A673 (cell line): ENCODE measurements around the gene RGS2. TPM values are rescaled to one million over a fixed set of nuclear protein-coding genes. Genes with fewer than 3 reads are reported as not detected.

Source experiments
- BruUV-seq: library from RNA; stranded (reverse); fragments of 400-500 nt; replicated peaks from 2 replicates; lab custom pipeline; 2021; lab: Mats Ljungman, UMichigan
- CTCF ChIA-PET: fragments of 300-600 bp; sonication (Branson Sonifier 250); formaldehyde crosslinking; loops from one replicate; lab custom pipeline; 2022; ENCODE audit warnings: antibody characterized with exemption; lab: Charles Lee
- POLR2A ChIA-PET: fragments of 300-600 bp; sonication (Branson Sonifier 250); formaldehyde crosslinking; loops from one replicate; lab custom pipeline; 2022; ENCODE audit warnings: antibody characterized with exemption; ENCODE audit not compliant: low non-redundant PET; lab: Charles Lee
- DNase-seq: peaks from one replicate; pipeline ENCODE4 v3.0.0-alpha.2; 2015; ENCODE audit warnings: low spot score
- H3K27ac ChIP-seq: fragments of 200-600 bp; sonication (generic); 2 replicates; pipeline ENCODE4 v1.5.1; 2016; ENCODE audit warnings: mixed run types, low read depth, mild to moderate bottlenecking, mixed read lengths, antibody characterized with exemption, low read length; ENCODE audit not compliant: poor library complexity, severe bottlenecking
- H3K27me3 ChIP-seq: fragments of 200-600 bp; sonication (generic); replicated peaks from 2 replicates; pipeline ENCODE4 v1.6.1; 2017; ENCODE audit warnings: mixed run types, low read depth, mild to moderate bottlenecking, mixed read lengths, antibody characterized with exemption, low read length; ENCODE audit not compliant: insufficient read depth, poor library complexity
- H3K36me3 ChIP-seq: fragments of 200-600 bp; sonication (generic); 2 replicates; pipeline ENCODE4 v1.6.1; 2016; ENCODE audit warnings: mixed run types, mild to moderate bottlenecking, mixed read lengths, antibody characterized with exemption, low read length; ENCODE audit not compliant: insufficient read depth, poor library complexity, severe bottlenecking
- H3K4me1 ChIP-seq: fragments of 200-600 bp; sonication (generic); 2 replicates; pipeline ENCODE4 v1.6.1; 2017; ENCODE audit warnings: mixed run types, mild to moderate bottlenecking, mixed read lengths, antibody characterized with exemption, low read length; ENCODE audit not compliant: insufficient read depth, poor library complexity, severe bottlenecking
- H3K4me3 ChIP-seq: fragments of 200-600 bp; sonication (generic); 2 replicates; pipeline ENCODE4 v1.5.1; 2016; ENCODE audit warnings: low read depth, mixed run types, mild to moderate bottlenecking, mixed read lengths, low read length; ENCODE audit not compliant: poor library complexity, severe bottlenecking
- H3K9me3 ChIP-seq: fragments of 200-600 bp; sonication (generic); 2 replicates; pipeline ENCODE4 v1.6.1; 2016; ENCODE audit warnings: mixed run types, low read depth, mild to moderate bottlenecking, mixed read lengths, antibody characterized with exemption, low read length; ENCODE audit not compliant: poor library complexity, severe bottlenecking
- CTCF ChIP-seq: fragments of 300-800, 200-600 bp; sonication (generic); conservative IDR thresholded peaks from 2 replicates; pipeline ENCODE4 v1.5.1; 2017; ENCODE audit warnings: low read depth, mild to moderate bottlenecking, antibody characterized with exemption, low read length, moderate library complexity, mixed read lengths
- EZH2 ChIP-seq: fragments of 200-600 bp; sonication (generic); IDR thresholded peaks from 2 replicates; pipeline ENCODE4 v1.6.1; 2017; ENCODE audit warnings: borderline replicate concordance, low read depth, mild to moderate bottlenecking, mixed read lengths, antibody characterized with exemption, low read length; ENCODE audit not compliant: poor library complexity, severe bottlenecking
- intact Hi-C: fragments of 100-400 bp; cut with micrococcal nuclease; formaldehyde crosslinking; loops from one replicate; pipeline ENCODE4 v1.10.0; 2022; ENCODE audit not compliant: unreplicated experiment
- total RNA-seq: library from RNA; stranded (reverse); gene quantifications from 2 replicates; pipeline ENCODE4 v1.2.3, GENCODE V29; 2021

The RGS2 gene
- total RNA-seq, 1 experiment from 2014 or later: 24.7 TPM

GRCh38 chr1:192805832-192806323, 3.0 kb upstream of the RGS2 start:
- Histone ChIP-seq H3K4me1 (peaks cover 16% of the 10 kb centered on the region), H3K4me3 (no peak overlapping the region), H3K27ac (no peak overlapping the region), H3K36me3 (peaks cover 3% of the 10 kb centered on the region), H3K9me3 (no peaks in the 10 kb centered on the region), H3K27me3 (no peaks in the 10 kb centered on the region)
- CTCF ChIA-PET: no interaction called here
- DNase-seq: peak; percentile 85
- TF ChIP-seq EZH2 (no peak), CTCF (peak; percentile 74)
- BruUV-seq: no TSS peak
- intact Hi-C loops: loop anchor here (5.0 kb wide), 5 partner anchors 46 to 329 kb away; partner anchors contain the start of gene CDC73
- POLR2A ChIA-PET: no interaction called here

GRCh38 chr1:192807211-192808162, 1.4 kb upstream of the RGS2 start:
- POLR2A ChIA-PET: interaction anchor here (0.6 kb wide), 1 partner anchor 156 kb away, joined by 3 read pairs; no protein-coding TSS in a partner anchor
- CTCF ChIA-PET: interaction anchor here (0.5 to 2.6 kb wide), 4 partner anchors 60 to 334 kb away, joined by 4 to 13 read pairs (median 6); no protein-coding TSS in a partner anchor
- no TSS peak for BruUV-seq
- Histone ChIP-seq H3K4me1 (peaks cover 16% of the 10 kb centered on the region), H3K9me3 (no peaks in the 10 kb centered on the region), H3K4me3 (peak overlapping the region; percentile 64), H3K27me3 (no peaks in the 10 kb centered on the region), H3K36me3 (peaks cover 13% of the 10 kb centered on the region), H3K27ac (peak overlapping the region; percentile 68)
- peak; percentile 72 for DNase-seq
- TF ChIP-seq EZH2: no peak
- peak; percentile 58 for TF ChIP-seq CTCF
- intact Hi-C loops: loop anchor here (1.0 to 5.0 kb wide), 6 partner anchors 45 to 330 kb away; partner anchors contain the start of gene CDC73

DNA sequence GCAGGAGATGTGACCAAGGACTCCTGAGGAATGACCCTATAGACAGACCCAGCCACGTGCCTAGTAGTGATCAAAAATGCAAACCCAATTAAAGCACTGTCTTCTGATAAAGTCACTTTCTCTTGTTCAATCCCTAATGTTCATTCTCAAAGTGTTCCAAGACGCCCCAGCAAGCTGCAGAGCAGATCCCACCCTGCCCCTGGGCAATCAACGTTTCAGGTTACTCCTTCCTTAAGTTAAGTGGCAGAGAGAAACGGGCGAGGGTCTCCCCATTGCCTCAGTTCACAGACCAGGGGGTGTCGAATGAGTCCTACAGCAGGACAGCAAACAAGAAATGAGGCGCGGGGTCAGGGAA, 699 bp upstream of the RGS2 start:
- no peak for TF ChIP-seq CTCF
- TF ChIP-seq EZH2: no peak
- H3K4me3 ChIP-seq: peak overlapping the region; percentile 64
- H3K9me3 ChIP-seq: no peaks in the 10 kb centered on the region
- BruUV-seq: TSS peak; percentile 84
- H3K4me1 ChIP-seq: peaks cover 16% of the 10 kb centered on the region
- intact Hi-C loops: loop anchor here (5.0 kb wide), 5 partner anchors 44 to 331 kb away; partner anchors contain the start of gene CDC73
- no peaks in the 10 kb centered on the region for H3K27me3 ChIP-seq
- ChIA-PET POLR2A (interaction anchor here (0.6 kb wide), 1 partner anchor 155 kb away, joined by 3 read pairs; no protein-coding TSS in a partner anchor), CTCF (interaction anchor here (0.6 to 2.6 kb wide), 3 partner anchors 8 to 211 kb away, joined by 3 to 13 read pairs (median 4); no protein-coding TSS in a partner anchor)
- peak overlapping the region; percentile 68 for H3K27ac ChIP-seq
- DNase-seq: peak; percentile 58
- peaks cover 13% of the 10 kb centered on the region for H3K36me3 ChIP-seq
